ENCODE measurements around the gene ANP32E. TPM values are rescaled to one million over a fixed set of nuclear protein-coding genes. Genes with fewer than 3 reads are reported as not detected.

Gene ANP32E
- total and polyA plus RNA-seq, 7 experiments from 2014 or later = 35.6 to 156 (median 44.8) TPM

- peak in 6 of 9 donors; percentile 45 to 56 (median 52) for DNase-seq
- H3K9me3 ChIP-seq (ENCODE audit: control insufficient read depth in 2 of 3, low read length in 3 of 3) = no peaks in the 10 kb centered on the region
- Mint-ChIP-seq H3K4me3 (peak overlapping the region; percentile 94 to 99 (median 96)), H3K27me3 (no peaks in the 10 kb centered on the region), H3K9me3 (peaks cover 0 to 7% (median 0%) of the 10 kb centered on the region in 11 donors), H3K27ac (peak overlapping the region; percentile 88 to 99 (median 94)), H3K36me3 (peaks cover 0 to 31% (median 9%) of the 10 kb centered on the region in 5 donors), H3K4me1 (peaks cover 25 to 39% (median 29%) of the 10 kb centered on the region in 7 donors)
- CTCF ChIA-PET = interaction anchor here (0.7 to 2.2 kb wide), 2 partner anchors 12 to 343 kb away, joined by 3 to 12 read pairs; no protein-coding TSS in a partner anchor
- H3K4me1 ChIP-seq (ENCODE audit: control insufficient read depth in 2 of 2, insufficient read depth in 2 of 2, low read length in 2 of 2) = peaks cover 13 to 20% of the 10 kb centered on the region in 2 donors
- H3K27ac ChIP-seq (ENCODE audit: low read depth, low read length) = peak overlapping the region; percentile 97
- no peaks in the 10 kb centered on the region for H3K27me3 ChIP-seq (ENCODE audit: control insufficient read depth in 2 of 2, insufficient read depth in 2 of 2, low read length in 2 of 2)
- peak overlapping the region; percentile 87 for H3K4me3 ChIP-seq (ENCODE audit: low read length)
- POLR2A ChIA-PET = interaction anchor here (0.6 to 2.5 kb wide), 7 partner anchors 10 to 96 kb away, joined by 3 to 19 read pairs (median 9); partner anchors contain the start of genes CIART and RPRD2
- peak; percentile 64 for ATAC-seq
- H3K36me3 ChIP-seq (ENCODE audit: control insufficient read depth in 2 of 3, insufficient read depth in 3 of 3, low read length in 3 of 3) = peaks cover 14 to 39% (median 18%) of the 10 kb centered on the region in 3 experiments
- intact Hi-C loops (cut with micrococcal nuclease) = loop anchor here (1.0 to 5.0 kb wide), 6 partner anchors 12 to 739 kb away; partner anchors contain the start of genes ANP32E (in 1 of the 2), ENSA (in 1 of the 2), MINDY1 (in 1 of the 2) and PRUNE1 (in 1 of the 2)
Observed at GRCh38 chr1:150268340-150268704, 32.4 kb upstream of the ANP32E start.

- ATAC-seq (no peak), DNase-seq (no peak)
- peak overlapping the region; percentile 87 for H3K4me3 ChIP-seq (ENCODE audit: low read length)
- peaks cover 25 to 39% (median 29%) of the 10 kb centered on the region in 7 donors for H3K4me1 Mint-ChIP-seq
- H3K4me1 ChIP-seq (ENCODE audit: control insufficient read depth in 2 of 2, insufficient read depth in 2 of 2, low read length in 2 of 2) = peaks cover 13 to 20% of the 10 kb centered on the region in 2 donors
- H3K27ac ChIP-seq (ENCODE audit: low read depth, low read length) = peak overlapping the region; percentile 97
- no peaks in the 10 kb centered on the region for H3K27me3 Mint-ChIP-seq
- H3K36me3 Mint-ChIP-seq = peaks cover 0 to 31% (median 8%) of the 10 kb centered on the region in 5 donors
- ChIA-PET CTCF (no interaction called here), POLR2A (interaction anchor here (1.9 to 2.5 kb wide), 2 partner anchors 13 to 29 kb away, joined by 5 to 19 read pairs; partner anchors contain the start of gene CIART)
- peaks cover 0 to 7% (median 0%) of the 10 kb centered on the region in 11 donors for H3K9me3 Mint-ChIP-seq
- peak overlapping the region; percentile 94 to 99 (median 96) for H3K4me3 Mint-ChIP-seq
- H3K9me3 ChIP-seq (ENCODE audit: control insufficient read depth in 2 of 3, low read length in 3 of 3) = no peaks in the 10 kb centered on the region
- H3K27ac Mint-ChIP-seq = peak overlapping the region; percentile 88 to 99 (median 94)
- no peaks in the 10 kb centered on the region for H3K27me3 ChIP-seq (ENCODE audit: control insufficient read depth in 2 of 2, insufficient read depth in 2 of 2, low read length in 2 of 2)
- peaks cover 14 to 38% (median 18%) of the 10 kb centered on the region in 3 experiments for H3K36me3 ChIP-seq (ENCODE audit: control insufficient read depth in 2 of 3, insufficient read depth in 3 of 3, low read length in 3 of 3)
- intact Hi-C loops (cut with micrococcal nuclease) = loop anchor here (1.0 to 5.0 kb wide), 6 partner anchors 12 to 739 kb away; partner anchors contain the start of genes ANP32E (in 1 of the 2), ENSA (in 1 of the 2), MINDY1 (in 1 of the 2) and PRUNE1 (in 1 of the 2)
Observed at GRCh38 chr1:150267896-150268295, 32.0 kb upstream of the ANP32E start.

- Histone ChIP-seq H3K9me3 (ENCODE audit: control insufficient read depth in 2 of 3, low read length in 3 of 3) (no peaks in the 10 kb centered on the region), H3K4me3 (ENCODE audit: low read length) (no peak overlapping the region), H3K36me3 (ENCODE audit: control insufficient read depth in 2 of 3, insufficient read depth in 3 of 3, low read length in 3 of 3) (peaks cover 14 to 32% (median 18%) of the 10 kb centered on the region in 3 experiments), H3K27me3 (ENCODE audit: control insufficient read depth in 2 of 2, insufficient read depth in 2 of 2, low read length in 2 of 2) (no peaks in the 10 kb centered on the region), H3K27ac (ENCODE audit: low read depth, low read length) (no peak overlapping the region), H3K4me1 (ENCODE audit: control insufficient read depth in 2 of 2, insufficient read depth in 2 of 2, low read length in 2 of 2) (peaks cover 13 to 16% of the 10 kb centered on the region in 2 donors)
- ATAC-seq (no peak), DNase-seq (no peak)
- peaks cover 0 to 5% (median 0%) of the 10 kb centered on the region in 11 donors for H3K9me3 Mint-ChIP-seq
- POLR2A ChIA-PET = interaction anchor here (0.7 kb wide), 1 partner anchor 25 kb away, joined by 4 read pairs; no protein-coding TSS in a partner anchor
- intact Hi-C loops (cut with micrococcal nuclease) = no loop called here
- peaks cover 14 to 27% (median 19%) of the 10 kb centered on the region in 7 donors for H3K4me1 Mint-ChIP-seq
- peaks cover 0 to 29% (median 4%) of the 10 kb centered on the region in 5 donors for H3K36me3 Mint-ChIP-seq
- peak overlapping the region in 1 of 9 donors; percentile 39 for H3K27ac Mint-ChIP-seq
- H3K4me3 Mint-ChIP-seq = no peak overlapping the region
- CTCF ChIA-PET = no interaction called here
- peaks cover 0 to 21% (median 4%) of the 10 kb centered on the region in 5 donors for H3K27me3 Mint-ChIP-seq
Observed at GRCh38 chr1:150263549-150263948, 27.6 kb upstream of the ANP32E start.

- H3K36me3 Mint-ChIP-seq = peaks cover 0 to 22% (median 0%) of the 10 kb centered on the region in 5 donors
- Histone ChIP-seq H3K36me3 (ENCODE audit: control insufficient read depth in 2 of 3, insufficient read depth in 3 of 3, low read length in 3 of 3) (peaks cover 14 to 30% (median 18%) of the 10 kb centered on the region in 3 experiments), H3K27me3 (ENCODE audit: control insufficient read depth in 2 of 2, insufficient read depth in 2 of 2, low read length in 2 of 2) (peaks cover 0 to 4% of the 10 kb centered on the region in 2 donors), H3K4me3 (ENCODE audit: low read length) (no peak overlapping the region), H3K4me1 (ENCODE audit: control insufficient read depth in 2 of 2, insufficient read depth in 2 of 2, low read length in 2 of 2) (peaks cover 8 to 11% of the 10 kb centered on the region in 2 donors), H3K27ac (ENCODE audit: low read depth, low read length) (no peak overlapping the region), H3K9me3 (ENCODE audit: control insufficient read depth in 2 of 3, low read length in 3 of 3) (no peaks in the 10 kb centered on the region)
- POLR2A ChIA-PET = interaction anchor here (0.5 to 1.6 kb wide), 5 partner anchors 19 to 79 kb away, joined by 3 to 6 read pairs (median 3); no protein-coding TSS in a partner anchor
- H3K27me3 Mint-ChIP-seq = peaks cover 1 to 30% (median 10%) of the 10 kb centered on the region in 5 donors
- no peak overlapping the region for H3K4me3 Mint-ChIP-seq
- no peak for ATAC-seq
- peak overlapping the region in 7 of 9 donors; percentile 6 to 66 (median 48) for H3K27ac Mint-ChIP-seq
- intact Hi-C loops (cut with micrococcal nuclease) = no loop called here
- no peak for DNase-seq
- H3K4me1 Mint-ChIP-seq = peaks cover 7 to 18% (median 11%) of the 10 kb centered on the region in 7 donors
- H3K9me3 Mint-ChIP-seq = peaks cover 0 to 3% (median 0%) of the 10 kb centered on the region in 11 donors
- CTCF ChIA-PET = interaction anchor here (0.5 kb wide), 1 partner anchor 13 kb away, joined by 4 read pairs; no protein-coding TSS in a partner anchor
Observed at GRCh38 chr1:150262388-150263320, 26.7 kb upstream of the ANP32E start.

GRCh38 chr1:150261367-150261766, 25.5 kb upstream of the ANP32E start:
- DNase-seq = no peak
- CTCF ChIA-PET = interaction anchor here (0.8 to 1.0 kb wide), 2 partner anchors 22 to 299 kb away, joined by 3 read pairs; no protein-coding TSS in a partner anchor
- H3K4me1 Mint-ChIP-seq = peaks cover 0 to 11% (median 7%) of the 10 kb centered on the region in 7 donors
- no peaks in the 10 kb centered on the region for H3K9me3 ChIP-seq (ENCODE audit: control insufficient read depth in 2 of 3, low read length in 3 of 3)
- H3K9me3 Mint-ChIP-seq = peaks cover 0 to 3% (median 0%) of the 10 kb centered on the region in 11 donors
- no peak overlapping the region for H3K27ac ChIP-seq (ENCODE audit: low read depth, low read length)
- no peak for ATAC-seq
- H3K4me1 ChIP-seq (ENCODE audit: control insufficient read depth in 2 of 2, insufficient read depth in 2 of 2, low read length in 2 of 2) = peaks cover 0 to under 1% of the 10 kb centered on the region in 2 donors
- H3K4me3 ChIP-seq (ENCODE audit: low read length) = no peak overlapping the region
- peaks cover 7 to 20% (median 12%) of the 10 kb centered on the region in 3 experiments for H3K36me3 ChIP-seq (ENCODE audit: control insufficient read depth in 2 of 3, insufficient read depth in 3 of 3, low read length in 3 of 3)
- POLR2A ChIA-PET = interaction anchor here (0.6 to 1.6 kb wide), 3 partner anchors 21 to 60 kb away, joined by 3 to 6 read pairs (median 3); partner anchors contain the start of gene PRPF3
- peaks cover 12 to 43% (median 21%) of the 10 kb centered on the region in 5 donors for H3K27me3 Mint-ChIP-seq
- peak overlapping the region in 1 of 9 donors; percentile 48 for H3K27ac Mint-ChIP-seq
- H3K36me3 Mint-ChIP-seq = peaks cover 0 to 12% (median 0%) of the 10 kb centered on the region in 5 donors
- H3K27me3 ChIP-seq (ENCODE audit: control insufficient read depth in 2 of 2, insufficient read depth in 2 of 2, low read length in 2 of 2) = peaks cover 0 to 10% of the 10 kb centered on the region in 2 donors
- intact Hi-C loops (cut with micrococcal nuclease) = no loop called here
- H3K4me3 Mint-ChIP-seq = no peak overlapping the region

Measured in naive thymus-derived CD4-positive, alpha-beta T cell (primary cell).